GM21447 (cell line): ENCODE data around the gene MAL.
"Not testable (repeated sequence)": the region's sequence is repeated elsewhere in the genome, so short reads cannot be mapped to it uniquely, and the experiment has no call there.

Source experiments
- ATAC-seq: cut with Tn5 transposase; IDR thresholded peaks from one replicate; pipeline ENCODE4 v1.9.1; 2021; ENCODE audit not compliant: unreplicated experiment

MAL gene

GRCh38 chr2:95032341-95032740 is 6.8 kb downstream of the MAL start:
- no peak for ATAC-seq

- no peak for ATAC-seq
Observed at GRCh38 chr2:95032868-95033603, 7.5 kb downstream of the MAL start.

GRCh38 chr2:95034221-95034620 is 8.7 kb downstream of the MAL start:
- ATAC-seq: no peak

GRCh38 chr2:95034818-95035217 is 9.3 kb downstream of the MAL start:
- ATAC-seq: no peak

DNA sequence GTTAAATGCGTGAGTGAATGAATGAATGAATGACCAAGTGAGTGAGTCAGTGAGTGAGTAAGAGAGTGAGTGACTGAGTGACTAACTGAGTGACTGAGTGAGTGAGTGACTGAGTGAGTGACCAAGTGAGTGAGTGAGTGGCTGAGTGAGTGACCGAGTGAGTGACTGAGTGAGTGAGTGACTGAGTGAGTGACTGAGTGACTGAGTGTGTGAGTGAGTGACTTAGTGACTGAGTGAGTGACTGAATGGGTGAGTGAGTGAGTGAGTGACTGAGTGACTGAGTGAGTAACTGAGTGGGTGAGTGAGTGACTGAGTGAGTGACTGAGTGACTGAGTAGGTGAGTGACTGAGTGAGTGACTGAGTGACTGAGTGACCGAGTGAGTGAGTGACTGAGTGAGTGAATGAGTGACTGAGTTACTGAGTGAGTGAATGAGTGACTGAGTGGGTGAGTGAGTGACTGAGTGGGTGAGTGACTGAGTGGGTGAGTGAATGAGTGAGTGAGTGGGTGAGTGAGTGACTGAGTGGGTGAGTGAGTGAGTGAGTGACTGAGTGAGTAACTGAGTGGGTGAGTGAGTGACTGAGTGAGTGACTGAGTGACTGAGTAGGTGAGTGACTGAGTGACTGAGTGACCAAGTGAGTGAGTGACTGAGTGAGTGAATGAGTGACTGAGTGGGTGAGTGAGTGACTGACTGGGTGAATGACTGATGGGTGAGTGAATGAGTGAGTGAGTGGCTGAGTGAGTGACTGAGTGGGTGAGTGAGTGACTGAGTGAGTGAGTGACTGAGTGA is 11.3 kb downstream of the MAL start:
- no peak for ATAC-seq

- no peak for ATAC-seq
Observed at GRCh38 chr2:95037384-95037839, 11.9 kb downstream of the MAL start.

GRCh38 chr2:95037841-95038585 is 12.5 kb downstream of the MAL start:
- not testable (repeated sequence) for ATAC-seq

GRCh38 chr2:95038635-95039298 is 13.3 kb downstream of the MAL start:
- ATAC-seq: no peak

- ATAC-seq: no peak
Observed at GRCh38 chr2:95039363-95039762, 13.9 kb downstream of the MAL start.

- no peak for ATAC-seq
Observed at GRCh38 chr2:95039978-95040377, 14.5 kb downstream of the MAL start.

DNA sequence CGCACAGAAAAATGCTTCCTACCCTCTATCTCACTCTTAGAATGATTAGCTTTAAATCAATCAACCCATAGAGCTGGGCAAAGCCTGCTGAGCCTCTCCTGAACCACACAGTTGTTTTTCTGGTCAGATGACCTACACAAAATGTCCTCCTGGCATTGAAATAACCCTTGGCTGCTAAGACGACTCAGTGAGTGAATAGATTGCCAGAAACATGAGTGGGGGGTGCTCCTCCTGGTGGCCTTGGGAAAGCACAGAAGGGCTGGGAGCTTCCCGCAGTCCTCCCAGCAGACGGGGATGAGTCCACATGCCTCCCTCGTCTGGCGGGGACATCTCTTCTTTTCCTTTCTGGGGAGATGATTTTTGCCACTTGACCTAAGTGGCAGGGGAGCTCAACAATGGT is 14.9 kb downstream of the MAL start:
- no peak for ATAC-seq

DNA sequence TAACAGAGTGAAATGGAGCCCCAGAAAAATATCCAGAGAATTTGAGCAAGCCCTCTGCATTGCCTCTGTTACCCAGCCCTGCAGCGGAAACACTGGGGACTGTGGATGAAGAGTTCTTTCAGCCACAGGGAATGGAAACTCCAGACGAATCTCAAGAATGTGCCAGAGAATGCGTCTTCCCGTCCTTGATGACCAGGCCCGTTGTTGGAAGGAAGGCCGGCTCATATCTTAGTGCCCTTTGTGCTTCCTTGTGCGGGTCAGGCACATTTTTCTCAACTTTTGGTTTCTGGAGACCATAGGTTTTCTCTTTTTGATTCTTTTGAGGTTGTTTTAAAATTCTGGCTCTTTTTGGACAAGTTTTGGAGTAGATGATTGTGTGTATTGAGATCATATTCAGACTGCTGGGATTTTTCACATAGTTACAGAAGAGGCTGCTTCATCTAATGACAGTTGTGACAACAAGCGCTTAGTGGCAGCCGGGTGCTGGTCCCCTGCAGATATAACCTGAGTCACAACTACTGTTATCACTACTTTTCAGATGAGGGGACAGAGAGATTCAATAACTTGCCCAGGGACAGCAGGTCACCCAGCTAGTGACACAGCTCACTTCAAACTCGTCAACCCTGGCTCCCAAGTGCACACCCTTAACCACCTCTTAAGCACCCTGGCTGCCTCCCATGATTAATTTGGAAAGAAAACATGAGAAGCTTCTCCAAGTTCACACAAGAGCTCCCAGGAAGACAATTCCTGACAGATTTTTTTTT is 15.7 kb downstream of the MAL start:
- no peak for ATAC-seq

DNA sequence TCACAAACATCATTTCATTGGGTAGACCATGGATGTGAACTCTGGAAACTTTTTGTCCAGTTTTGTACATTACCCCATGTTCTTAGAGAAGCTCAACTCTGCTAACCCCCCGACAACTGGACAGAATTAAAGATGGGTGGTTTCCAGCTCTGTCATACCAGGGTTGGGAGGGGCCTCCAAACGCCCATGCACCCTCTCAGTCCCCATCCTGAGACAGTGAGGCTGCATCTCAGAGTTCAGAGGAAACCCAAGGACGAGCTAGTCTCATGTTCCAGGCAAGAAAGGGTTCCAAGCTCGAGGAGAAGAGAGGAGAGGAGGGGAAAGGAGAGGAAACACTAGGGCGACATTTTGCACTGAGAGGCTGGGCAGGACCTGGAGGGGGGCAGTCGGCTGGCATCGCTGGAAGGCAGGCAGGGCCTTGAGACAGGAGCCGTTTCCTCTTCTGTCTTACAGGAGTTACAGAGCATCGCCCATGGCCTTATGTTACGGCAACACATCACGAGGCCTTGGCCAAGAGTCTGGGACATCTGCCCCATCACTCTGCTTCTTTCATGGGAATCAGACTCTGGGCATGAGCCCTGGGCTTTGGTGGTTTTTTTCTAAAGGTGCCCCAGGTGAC is 16.4 kb downstream of the MAL start:
- no peak for ATAC-seq

GRCh38 chr2:95042472-95043271 is 17.2 kb downstream of the MAL start:
- no peak for ATAC-seq

GRCh38 chr2:95043300-95044093 is 18.0 kb downstream of the MAL start:
- no peak for ATAC-seq

DNA sequence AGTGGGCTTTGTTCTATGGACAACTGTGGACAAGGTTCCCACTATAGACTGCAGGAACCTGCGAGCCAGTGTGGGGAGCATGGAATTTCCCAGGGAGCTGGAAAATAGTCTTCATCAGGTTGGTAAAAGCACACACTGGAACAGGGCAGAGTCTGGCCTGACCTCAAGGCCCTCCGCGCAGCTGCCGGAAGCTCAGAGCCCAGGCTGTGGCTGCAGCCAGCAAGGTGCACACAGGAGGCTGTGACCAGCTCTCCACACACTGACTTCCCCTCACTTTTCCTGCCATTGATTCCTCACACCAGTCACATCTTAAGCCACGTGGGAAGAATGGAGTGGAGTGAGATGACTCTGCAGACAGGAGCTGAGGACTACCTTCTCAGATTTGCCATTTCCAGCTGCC is 19.1 kb downstream of the MAL start:
- no peak for ATAC-seq

DNA sequence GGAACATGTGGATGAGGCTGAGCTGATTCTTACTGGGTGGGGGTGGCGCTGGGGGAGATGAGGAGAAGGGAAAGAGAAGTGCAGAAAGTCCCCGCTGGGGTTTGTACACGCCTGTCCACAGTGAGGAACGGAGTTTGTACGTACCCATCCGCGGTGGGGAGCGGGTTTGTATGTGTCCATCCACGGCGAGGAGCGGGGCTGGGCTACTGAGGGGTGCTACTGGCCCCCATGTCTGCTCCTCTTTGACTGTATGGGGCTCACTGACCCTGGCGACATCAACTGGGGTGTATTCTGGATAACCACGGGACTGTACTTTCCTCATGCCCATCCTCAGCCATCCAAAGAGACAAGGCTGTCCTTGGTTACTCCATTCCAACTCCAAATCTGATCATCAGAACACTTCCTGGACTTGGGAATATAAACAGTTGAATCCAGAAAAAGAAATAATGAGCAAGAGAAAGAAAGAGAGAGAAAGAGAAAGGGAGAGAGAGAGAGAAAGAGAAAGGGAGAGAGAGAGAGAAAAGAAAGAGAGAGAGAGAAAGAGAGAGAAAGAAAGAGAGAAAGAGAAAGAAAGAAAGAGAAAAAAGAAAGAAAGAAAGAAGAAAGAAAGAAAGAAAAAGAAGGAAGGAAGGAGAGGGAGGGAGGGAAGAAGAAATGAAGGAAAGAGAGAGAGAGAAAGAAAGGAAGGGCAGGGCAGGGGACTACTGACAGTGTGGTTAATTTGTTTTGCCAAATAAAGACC is 21.0 kb downstream of the MAL start:
- no peak for ATAC-seq
